Neuronal stem cell (in vitro differentiated cells): ENCODE data around the gene KIF26A.

Source experiments
- DNase-seq: peaks from one replicate; pipeline ENCODE4 v3.0.0-alpha.2; 2013; ENCODE audit warnings: low spot score
- H2AFZ ChIP-seq: one replicate; pipeline ENCODE4 v1.6.1; 2013; ENCODE audit warnings: mild to moderate bottlenecking, low read length, inconsistent platforms
- H2AK5ac ChIP-seq: 2 replicates; pipeline ENCODE4 v1.6.1; 2013; ENCODE audit warnings: low read depth, mild to moderate bottlenecking, inconsistent platforms, low read length, moderate library complexity, mixed read lengths
- H2BK120ac ChIP-seq: 2 replicates; pipeline ENCODE4 v1.6.1; 2013; ENCODE audit warnings: low read depth, mild to moderate bottlenecking, inconsistent platforms, low read length, moderate library complexity, mixed read lengths
- H2BK12ac ChIP-seq: one replicate; pipeline ENCODE4 v1.6.1; 2013; ENCODE audit warnings: low read length, inconsistent platforms
- H2BK15ac ChIP-seq: 2 replicates; pipeline ENCODE4 v1.6.1; 2013; ENCODE audit warnings: mild to moderate bottlenecking, low read length, inconsistent platforms, mixed read lengths
- H2BK5ac ChIP-seq: one replicate; pipeline ENCODE4 v1.6.1; 2013; ENCODE audit warnings: inconsistent platforms, mild to moderate bottlenecking, low read length, moderate library complexity
- H3K14ac ChIP-seq: one replicate; pipeline ENCODE4 v1.6.1; 2013; ENCODE audit warnings: low read length, inconsistent platforms
- H3K18ac ChIP-seq: 2 replicates; pipeline ENCODE4 v1.6.1; 2013; ENCODE audit warnings: low read length, inconsistent platforms
- H3K23ac ChIP-seq: 2 replicates; pipeline ENCODE4 v1.6.1; 2013; ENCODE audit warnings: low read depth, mild to moderate bottlenecking, mixed read lengths, low read length, inconsistent platforms; ENCODE audit not compliant: poor library complexity
- H3K27ac ChIP-seq: replicated peaks from 3 replicates; pipeline ENCODE4 v1.5.1; 2013; ENCODE audit warnings: low read length, inconsistent platforms
- H3K27me3 ChIP-seq, 3 experiments: 2 replicates each; pipeline ENCODE4 v1.6.1; 2013; ENCODE audit warnings: low read length in 3 of 3, mild to moderate bottlenecking in 2 of 3, inconsistent platforms in 1 of 3, low read depth in 1 of 3, mixed read lengths in 1 of 3, moderate library complexity in 1 of 3; ENCODE audit not compliant: control insufficient read depth in 3 of 3, insufficient read depth in 3 of 3
- H3K36me3 ChIP-seq, 2 donors: replicated peaks in 1 of 2; 2 replicates each; pipeline ENCODE4 v1.6.1; 2013; ENCODE audit warnings: low read length in 2 of 2; ENCODE audit not compliant: control insufficient read depth in 2 of 2, insufficient read depth in 2 of 2
- H3K4ac ChIP-seq: 2 replicates; pipeline ENCODE4 v1.6.1; 2013; ENCODE audit warnings: inconsistent platforms, mild to moderate bottlenecking, low read length, moderate library complexity
- H3K4me1 ChIP-seq, 2 donors: 1 replicate in 1 of 2; 2 replicates in 1 of 2; pipeline ENCODE4 v1.6.1; 2013; ENCODE audit warnings: low read length in 2 of 2, low read depth in 1 of 2; ENCODE audit not compliant: control insufficient read depth in 2 of 2, insufficient read depth in 1 of 2
- H3K4me2 ChIP-seq: one replicate; pipeline ENCODE4 v1.6.1; 2013; ENCODE audit warnings: mild to moderate bottlenecking, low read length, inconsistent platforms; ENCODE audit not compliant: insufficient read depth, poor library complexity, severe bottlenecking
- H3K4me3 ChIP-seq, 2 donors: 2 replicates each; pipeline ENCODE4 v1.5.1; 2013; ENCODE audit warnings: low read length in 2 of 2, mild to moderate bottlenecking in 2 of 2, inconsistent platforms in 1 of 2, moderate library complexity in 1 of 2
- H3K79me1 ChIP-seq: one replicate; pipeline ENCODE4 v1.6.1; 2013; ENCODE audit warnings: low read depth, mild to moderate bottlenecking, inconsistent platforms, low read length, moderate library complexity
- H3K9ac ChIP-seq: one replicate; pipeline ENCODE4 v1.6.1; 2013; ENCODE audit warnings: mild to moderate bottlenecking, low read depth, low read length, inconsistent platforms; ENCODE audit not compliant: poor library complexity
- H3K9me3 ChIP-seq, 2 donors: replicated peaks in 1 of 2; 2 replicates each; pipeline versions ENCODE3 to v1.6.1; 2013; ENCODE audit warnings: low read length in 2 of 2, mild to moderate bottlenecking in 2 of 2, inconsistent platforms in 1 of 2, low read depth in 1 of 2, mixed read lengths in 1 of 2, moderate library complexity in 1 of 2; ENCODE audit not compliant: control insufficient read depth in 2 of 2, insufficient read depth in 1 of 2
- H4K8ac ChIP-seq: one replicate; pipeline ENCODE4 v1.6.1; 2013; ENCODE audit warnings: low read depth, mild to moderate bottlenecking, inconsistent platforms, low read length, moderate library complexity
- H4K91ac ChIP-seq: one replicate; pipeline ENCODE4 v1.6.1; 2013; ENCODE audit warnings: low read length, low read depth, mild to moderate bottlenecking, inconsistent platforms; ENCODE audit not compliant: poor library complexity
- WGBS, 2 donors: extraction: QIAGEN DNeasy Blood & Tissue Kit; methylation state at CpG; one replicate each; pipeline ENCODE4 v1.1.7; 2013; ENCODE audit warnings: missing lambda C conversion rate in 2 of 2, mixed read lengths in 1 of 2; ENCODE audit not compliant: insufficient read length in 2 of 2, insufficient replicate concordance in 1 of 2; ENCODE audit errors: extremely low coverage in 2 of 2; 5-methylcytosine and 5-hydroxymethylcytosine counted together

KIF26A gene

DNA sequence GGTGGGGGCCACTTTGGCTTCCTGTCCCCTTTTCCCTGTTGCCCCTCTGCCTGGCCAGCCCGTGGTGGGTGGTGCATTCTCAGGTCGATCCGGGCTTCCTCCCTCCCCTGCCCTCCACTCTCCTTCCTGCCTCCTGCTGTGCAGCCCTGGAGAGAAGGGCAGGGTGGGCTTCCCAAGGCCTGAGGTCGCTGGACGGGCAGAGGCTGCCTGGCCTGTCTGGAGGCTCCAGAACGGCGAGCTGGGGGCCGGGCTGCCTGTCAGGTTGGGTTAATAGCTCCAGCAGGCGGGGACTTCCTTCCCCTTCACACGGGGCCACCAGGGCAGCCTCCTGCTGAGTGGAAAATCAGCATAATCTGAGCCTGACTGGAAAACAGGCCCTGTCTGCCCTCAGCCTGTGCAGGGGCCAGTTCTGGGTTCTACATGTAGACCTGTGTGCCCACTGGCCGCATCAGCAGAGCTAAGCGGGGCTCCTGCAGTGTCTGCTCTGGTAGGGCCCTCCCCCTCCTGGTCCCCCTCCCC, 11.3 kb downstream of the KIF26A start:
- Histone ChIP-seq H3K9ac (peak overlapping the region; percentile 61), H2AFZ (peak overlapping the region; percentile 28), H4K8ac (no peak overlapping the region), H3K4me3 (no peak overlapping the region), H3K27ac (peak overlapping the region; percentile 87), H3K14ac (no peak overlapping the region), H3K27me3 (no peaks in the 10 kb centered on the region), H3K18ac (peak overlapping the region; percentile 99), H3K4me1 (peaks cover 36 to 42% of the 10 kb centered on the region in 2 donors), H3K4me2 (peak overlapping the region; percentile 37), H3K9me3 (no peaks in the 10 kb centered on the region), H2AK5ac (peak overlapping the region; percentile 99), H2BK120ac (peak overlapping the region; percentile 96), H2BK12ac (peak overlapping the region; percentile 99), H4K91ac (no peak overlapping the region), H2BK5ac (peak overlapping the region; percentile 98), H3K23ac (no peak overlapping the region), H3K4ac (no peak overlapping the region), H3K36me3 (peaks cover 5 to 9% of the 10 kb centered on the region in 2 donors), H2BK15ac (peak overlapping the region; percentile 92), H3K79me1 (peaks cover 37% of the 10 kb centered on the region)
- DNase-seq = peak; percentile 72
- no CpG with 5 or more reads among the region's 12 CpGs for WGBS, 2 donors

DNA sequence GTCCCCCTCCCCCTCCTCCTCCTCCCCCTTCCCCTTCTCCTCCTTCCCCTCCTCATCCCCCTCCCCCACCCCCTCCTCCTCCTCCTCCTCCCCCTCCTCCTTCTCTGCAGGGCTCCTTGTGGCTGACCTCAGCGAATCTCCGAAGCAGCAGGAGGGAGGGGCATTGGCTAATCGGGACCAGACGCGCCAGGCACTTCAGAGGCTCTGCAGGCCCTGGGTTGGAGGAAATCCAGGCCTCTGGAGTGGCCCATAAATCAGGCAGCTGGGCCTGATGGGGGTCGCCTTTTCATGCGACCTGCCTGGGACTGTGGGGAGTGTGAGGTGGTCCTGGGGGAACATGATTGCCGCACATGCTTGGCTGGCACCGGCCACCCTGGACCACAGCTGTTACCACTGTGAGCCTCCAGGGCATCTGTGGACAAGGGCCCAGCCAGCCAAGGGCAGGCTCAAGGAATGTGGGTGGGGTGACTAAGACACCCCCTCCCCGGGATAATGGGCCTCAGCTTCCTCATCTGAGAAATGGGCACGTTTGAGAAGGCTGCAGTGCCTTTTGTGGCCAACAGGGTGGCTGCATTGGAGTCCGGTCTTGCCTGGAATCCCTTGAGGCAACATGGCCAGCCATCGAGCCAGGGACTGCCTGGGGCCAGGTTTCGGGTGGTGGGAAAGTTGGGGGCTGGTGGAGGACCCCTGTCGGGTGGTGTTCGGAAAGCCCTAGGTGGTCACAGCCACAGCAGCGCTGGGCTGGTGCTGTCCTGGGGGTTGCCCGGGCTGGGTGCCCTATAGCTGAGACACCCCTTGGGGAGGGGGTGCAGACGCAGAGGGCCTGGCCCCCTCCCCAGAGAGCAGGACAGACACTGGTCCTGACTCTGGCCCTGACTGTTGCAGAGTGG, 12.0 kb downstream of the KIF26A start:
- Histone ChIP-seq H2BK12ac (peak overlapping the region; percentile 94), H2BK120ac (peak overlapping the region; percentile 96), H3K4ac (peak overlapping the region; percentile 84), H3K4me1 (peaks cover 36 to 39% of the 10 kb centered on the region in 2 donors), H3K23ac (peak overlapping the region; percentile 89), H3K27me3 (no peaks in the 10 kb centered on the region), H4K91ac (no peak overlapping the region), H3K27ac (peak overlapping the region; percentile 64), H3K4me3 (no peak overlapping the region), H2AFZ (peak overlapping the region; percentile 53), H4K8ac (no peak overlapping the region), H3K9ac (peak overlapping the region; percentile 60), H2BK15ac (peak overlapping the region; percentile 74), H3K4me2 (no peak overlapping the region), H3K9me3 (no peaks in the 10 kb centered on the region), H3K18ac (peak overlapping the region; percentile 93), H2AK5ac (peak overlapping the region; percentile 98), H3K14ac (peak overlapping the region; percentile 47), H2BK5ac (peak overlapping the region; percentile 42), H3K79me1 (peaks cover 39% of the 10 kb centered on the region), H3K36me3 (peaks cover 4 to 9% of the 10 kb centered on the region in 2 donors)
- no CpG with 5 or more reads among the region's 19 CpGs for WGBS, 2 donors
- DNase-seq = no peak

DNA sequence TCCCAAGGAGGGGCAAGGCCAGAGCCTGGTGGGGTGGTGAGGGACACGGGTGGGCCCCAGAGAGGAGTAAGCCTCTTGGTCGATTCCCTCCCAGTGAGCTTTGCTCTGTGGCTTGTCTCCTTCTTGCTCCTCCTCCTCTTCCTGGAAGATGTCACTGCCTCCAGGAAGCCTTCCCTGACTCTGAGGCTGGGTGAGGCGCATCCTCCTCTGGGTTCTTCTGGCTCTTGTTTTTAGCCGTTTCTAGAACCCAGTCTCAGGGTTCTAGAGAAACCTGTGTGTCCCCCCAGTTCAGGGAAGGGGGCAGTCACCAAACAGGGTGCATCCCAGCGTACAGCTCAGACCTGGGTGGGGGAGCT, 12.6 kb downstream of the KIF26A start:
- Histone ChIP-seq H3K36me3 (peaks cover 4 to 9% of the 10 kb centered on the region in 2 donors), H3K23ac (peak overlapping the region; percentile 89), H3K14ac (peak overlapping the region; percentile 47), H2BK12ac (peak overlapping the region; percentile 94), H3K4me1 (peaks cover 36 to 39% of the 10 kb centered on the region in 2 donors), H3K18ac (peak overlapping the region; percentile 93), H2AFZ (no peak overlapping the region), H3K4me3 (no peak overlapping the region), H3K79me1 (peaks cover 41% of the 10 kb centered on the region), H3K4me2 (no peak overlapping the region), H4K91ac (no peak overlapping the region), H3K9me3 (no peaks in the 10 kb centered on the region), H2BK120ac (peak overlapping the region; percentile 96), H3K9ac (no peak overlapping the region), H2BK15ac (peak overlapping the region; percentile 74), H4K8ac (no peak overlapping the region), H2AK5ac (peak overlapping the region; percentile 98), H3K4ac (no peak overlapping the region), H3K27me3 (no peaks in the 10 kb centered on the region), H2BK5ac (peak overlapping the region; percentile 42), H3K27ac (no peak overlapping the region)
- DNase-seq = no peak
- no CpG with 5 or more reads among the region's 5 CpGs for WGBS, 2 donors

DNA sequence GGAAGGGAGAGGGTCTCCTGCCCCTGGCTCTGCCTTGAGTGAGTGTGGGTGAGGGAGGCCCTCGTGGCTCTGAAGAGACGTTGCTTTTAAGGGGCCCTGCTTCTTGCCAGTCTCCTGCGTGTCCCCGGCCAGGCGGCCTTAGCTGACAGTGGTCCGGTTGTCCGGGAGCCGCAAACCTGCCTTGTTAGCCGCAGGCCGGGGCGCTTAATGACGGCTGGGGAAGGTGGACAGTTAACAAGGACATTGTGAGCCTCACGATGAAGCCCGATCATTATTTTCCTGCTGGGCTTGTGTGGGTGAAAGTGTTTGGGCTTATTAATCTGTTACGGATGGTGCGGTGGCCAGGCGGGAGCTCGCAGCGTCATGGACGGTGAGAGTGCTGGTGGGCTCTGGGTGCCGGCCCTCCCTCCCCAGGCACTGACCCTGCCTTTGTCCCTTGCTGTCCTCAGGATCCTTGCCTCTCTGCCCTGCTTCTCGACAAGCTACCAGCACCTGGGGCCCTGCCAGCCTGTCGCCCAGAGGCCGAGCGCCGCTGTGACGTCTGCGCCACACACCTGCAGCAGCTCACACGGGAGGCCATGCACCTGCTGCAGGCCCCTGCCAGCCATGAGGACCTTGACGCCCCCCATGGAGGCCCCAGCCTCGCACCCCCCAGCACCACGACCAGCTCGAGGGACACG, 13.3 kb downstream of the KIF26A start:
- no peak overlapping the region for H3K4ac ChIP-seq
- no peak for DNase-seq
- peaks cover 4 to 9% of the 10 kb centered on the region in 2 donors for H3K36me3 ChIP-seq
- H3K18ac ChIP-seq = peak overlapping the region; percentile 80
- H3K27me3 ChIP-seq = no peaks in the 10 kb centered on the region
- H4K8ac ChIP-seq = no peak overlapping the region
- peak overlapping the region; percentile 98 for H2AK5ac ChIP-seq
- no peak overlapping the region for H4K91ac ChIP-seq
- H3K4me3 ChIP-seq = no peak overlapping the region
- H2BK120ac ChIP-seq = no peak overlapping the region
- H2BK12ac ChIP-seq = peak overlapping the region; percentile 94
- peak overlapping the region; percentile 82 for H3K14ac ChIP-seq
- peak overlapping the region; percentile 64 for H3K9ac ChIP-seq
- H2BK15ac ChIP-seq = peak overlapping the region; percentile 74
- no peak overlapping the region for H3K4me2 ChIP-seq
- H3K9me3 ChIP-seq = no peaks in the 10 kb centered on the region
- H2BK5ac ChIP-seq = peak overlapping the region; percentile 42
- H3K23ac ChIP-seq = peak overlapping the region; percentile 89
- peaks cover 36% of the 10 kb centered on the region for H3K79me1 ChIP-seq
- no CpG with 5 or more reads among the region's 34 CpGs for WGBS, 2 donors
- peak overlapping the region; percentile 55 for H3K27ac ChIP-seq
- H3K4me1 ChIP-seq = peaks cover 36 to 39% of the 10 kb centered on the region in 2 donors
- H2AFZ ChIP-seq = no peak overlapping the region
